ENCODE measurements around the gene AK9. TPM values are rescaled to one million over a fixed set of nuclear protein-coding genes. Genes with fewer than 3 reads are reported as not detected.
A peak's percentile ranks its signal among the peaks of the same experiment; 100 is the strongest.

The AK9 gene
- total and polyA plus RNA-seq, 7 experiments from 2014 or later = 5.8 to 19.5 (median 7.3) TPM

GRCh38 chr6:109460161-109460829, 230.7 kb downstream of the AK9 start:
- ChIA-PET CTCF (interaction anchor here (0.6 to 2.0 kb wide), 5 partner anchors 8 to 77 kb away, joined by 3 to 8 read pairs (median 4); partner anchors contain the start of gene CD164), POLR2A (interaction anchor here (0.7 to 7.1 kb wide), 5 partner anchors 11 to 720 kb away, joined by 3 to 58 read pairs (median 7); partner anchors contain the start of genes CDC40, PPIL6, SMPD2 and WASF1)
- intact Hi-C loops (cut with micrococcal nuclease) = no loop called here
- H3K36me3 Mint-ChIP-seq = peaks cover 7 to 29% (median 22%) of the 10 kb centered on the region in 5 donors
- H3K4me1 ChIP-seq (ENCODE audit: control insufficient read depth in 2 of 2, insufficient read depth in 2 of 2, low read length in 2 of 2) = peaks cover 30 to 32% of the 10 kb centered on the region in 2 donors
- H3K9me3 Mint-ChIP-seq = peaks cover 0 to 5% (median 0%) of the 10 kb centered on the region in 11 donors
- no peak overlapping the region for H3K4me3 ChIP-seq (ENCODE audit: low read length)
- peak overlapping the region; percentile 55 for H3K27ac ChIP-seq (ENCODE audit: low read depth, low read length)
- DNase-seq (no peak), ATAC-seq (no peak)
- H3K27me3 Mint-ChIP-seq = no peaks in the 10 kb centered on the region
- H3K27me3 ChIP-seq (ENCODE audit: control insufficient read depth in 2 of 2, insufficient read depth in 2 of 2, low read length in 2 of 2) = no peaks in the 10 kb centered on the region
- no peaks in the 10 kb centered on the region for H3K9me3 ChIP-seq (ENCODE audit: control insufficient read depth in 2 of 3, low read length in 3 of 3)
- peaks cover 0 to 24% (median 5%) of the 10 kb centered on the region in 3 experiments for H3K36me3 ChIP-seq (ENCODE audit: control insufficient read depth in 2 of 3, insufficient read depth in 3 of 3, low read length in 3 of 3)
- peaks cover 18 to 63% (median 60%) of the 10 kb centered on the region in 7 donors for H3K4me1 Mint-ChIP-seq
- peak overlapping the region; percentile 31 to 92 (median 72) for H3K27ac Mint-ChIP-seq
- no peak overlapping the region for H3K4me3 Mint-ChIP-seq

DNA sequence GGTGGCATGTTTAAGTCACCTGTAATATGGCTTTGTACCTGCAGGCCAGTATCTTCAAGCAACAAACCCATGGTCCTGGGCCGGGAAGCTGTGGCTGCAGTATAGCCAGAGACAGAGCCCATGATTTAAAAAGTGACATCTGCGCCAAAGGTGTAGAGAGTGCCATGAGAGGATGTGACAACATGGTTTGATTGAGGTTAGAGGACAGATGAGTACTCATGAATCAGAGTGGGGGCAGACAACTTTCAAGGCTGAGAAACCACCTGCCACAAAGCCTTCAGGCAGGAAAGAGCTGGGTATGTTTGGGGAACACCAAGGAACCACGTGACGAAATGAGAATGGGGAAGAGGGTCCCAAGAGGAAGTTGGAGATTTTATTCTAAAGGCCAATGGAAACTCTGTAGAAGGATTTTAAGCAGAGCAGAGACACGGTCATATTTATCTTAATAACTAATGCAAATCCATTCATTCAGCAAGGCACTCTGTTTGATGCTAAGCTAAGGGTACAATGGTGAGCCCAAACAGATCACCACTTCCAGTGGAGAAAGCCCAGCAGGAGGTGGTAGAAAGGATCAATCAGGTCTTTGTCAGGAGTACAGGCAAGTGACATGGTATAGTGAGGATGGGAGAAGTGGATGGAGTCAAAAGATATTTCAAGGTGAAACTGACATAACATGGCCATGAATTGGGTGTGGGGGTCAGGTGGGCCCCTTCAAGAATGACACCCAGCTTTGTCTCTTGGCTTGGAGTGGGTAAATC, 232.0 kb downstream of the AK9 start:
- peaks cover 6 to 28% (median 14%) of the 10 kb centered on the region in 5 donors for H3K36me3 Mint-ChIP-seq
- Histone ChIP-seq H3K9me3 (ENCODE audit: control insufficient read depth in 2 of 3, low read length in 3 of 3) (no peaks in the 10 kb centered on the region), H3K27me3 (ENCODE audit: control insufficient read depth in 2 of 2, insufficient read depth in 2 of 2, low read length in 2 of 2) (no peaks in the 10 kb centered on the region), H3K36me3 (ENCODE audit: control insufficient read depth in 2 of 3, insufficient read depth in 3 of 3, low read length in 3 of 3) (peaks cover 0 to 18% (median 5%) of the 10 kb centered on the region in 3 experiments), H3K27ac (ENCODE audit: low read depth, low read length) (peak overlapping the region; percentile 55), H3K4me1 (ENCODE audit: control insufficient read depth in 2 of 2, insufficient read depth in 2 of 2, low read length in 2 of 2) (peaks cover 33 to 36% of the 10 kb centered on the region in 2 donors), H3K4me3 (ENCODE audit: low read length) (no peak overlapping the region)
- no peaks in the 10 kb centered on the region for H3K27me3 Mint-ChIP-seq
- peak in 5 of 9 donors; percentile 27 to 49 (median 40) for DNase-seq
- peaks cover 19 to 59% (median 59%) of the 10 kb centered on the region in 7 donors for H3K4me1 Mint-ChIP-seq
- H3K27ac Mint-ChIP-seq = peak overlapping the region; percentile 58 to 92 (median 80)
- peaks cover 0 to 5% (median 0%) of the 10 kb centered on the region in 11 donors for H3K9me3 Mint-ChIP-seq
- peak overlapping the region in 5 of 10 donors; percentile 0 to 24 (median 2) for H3K4me3 Mint-ChIP-seq
- peak; percentile 12 for ATAC-seq
- CTCF ChIA-PET = interaction anchor here (2.0 kb wide), 1 partner anchor 33 kb away, joined by 8 read pairs; no protein-coding TSS in a partner anchor
- POLR2A ChIA-PET = interaction anchor here (0.7 to 7.1 kb wide), 6 partner anchors 9 to 75 kb away, joined by 3 to 58 read pairs (median 6); partner anchors contain the start of genes PPIL6, SMPD2 and ZBTB24
- intact Hi-C loops (cut with micrococcal nuclease) = loop anchor here (1.0 to 10.0 kb wide), 7 partner anchors 19 to 1634 kb away; partner anchors contain the start of genes CDK19 (in 1 of the 2) and SCML4 (in 1 of the 2)

DNA sequence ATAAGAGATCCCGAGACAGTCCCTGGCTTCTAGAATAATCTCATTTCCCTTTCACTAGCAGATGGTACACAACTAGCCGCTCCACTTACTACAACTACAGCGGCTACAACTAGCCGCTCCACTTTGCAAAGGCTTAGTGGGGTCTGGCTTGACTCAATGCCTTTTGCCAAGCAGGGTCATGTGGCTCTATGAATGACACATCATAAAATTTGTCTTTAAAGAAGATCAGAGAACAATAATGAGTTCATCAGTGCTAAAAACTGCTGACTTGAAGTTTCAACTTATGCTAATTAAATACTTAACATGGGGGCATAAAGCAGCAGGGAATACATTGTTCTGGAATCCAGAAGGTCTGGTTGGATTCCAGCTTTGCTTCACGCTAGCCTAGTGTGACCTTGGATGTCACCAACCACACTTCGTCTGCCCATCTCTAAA, 233.4 kb downstream of the AK9 start:
- ChIA-PET POLR2A (interaction anchor here (2.4 to 7.1 kb wide), 4 partner anchors 8 to 75 kb away, joined by 7 to 58 read pairs (median 36); partner anchors contain the start of genes CD164, PPIL6, SMPD2 and ZBTB24), CTCF (interaction anchor here (1.1 kb wide), 2 partner anchors 74 to 270 kb away, joined by 4 read pairs; no protein-coding TSS in a partner anchor)
- H3K27ac ChIP-seq (ENCODE audit: low read depth, low read length) = peak overlapping the region; percentile 7
- peaks cover 40 to 44% of the 10 kb centered on the region in 2 donors for H3K4me1 ChIP-seq (ENCODE audit: control insufficient read depth in 2 of 2, insufficient read depth in 2 of 2, low read length in 2 of 2)
- peak overlapping the region; percentile 57 to 92 (median 68) for H3K27ac Mint-ChIP-seq
- H3K36me3 ChIP-seq (ENCODE audit: control insufficient read depth in 2 of 3, insufficient read depth in 3 of 3, low read length in 3 of 3) = peaks cover 0 to 14% (median 4%) of the 10 kb centered on the region in 3 experiments
- no peaks in the 10 kb centered on the region for H3K27me3 Mint-ChIP-seq
- no peaks in the 10 kb centered on the region for H3K27me3 ChIP-seq (ENCODE audit: control insufficient read depth in 2 of 2, insufficient read depth in 2 of 2, low read length in 2 of 2)
- no peak overlapping the region for H3K4me3 ChIP-seq (ENCODE audit: low read length)
- H3K9me3 ChIP-seq (ENCODE audit: control insufficient read depth in 2 of 3, low read length in 3 of 3) = no peaks in the 10 kb centered on the region
- H3K4me1 Mint-ChIP-seq = peaks cover 25 to 67% (median 58%) of the 10 kb centered on the region in 7 donors
- intact Hi-C loops (cut with micrococcal nuclease) = loop anchor here (5.0 to 10.0 kb wide), 4 partner anchors 450 to 1633 kb away; partner anchors contain the start of genes CDK19 (in 1 of the 2) and SCML4 (in 1 of the 2)
- H3K4me3 Mint-ChIP-seq = peak overlapping the region in 7 of 10 donors; percentile 16 to 96 (median 57)
- ATAC-seq (no peak), DNase-seq (no peak)
- peaks cover 6 to 25% (median 13%) of the 10 kb centered on the region in 5 donors for H3K36me3 Mint-ChIP-seq
- peaks cover 0 to 5% (median 0%) of the 10 kb centered on the region in 11 donors for H3K9me3 Mint-ChIP-seq

DNA sequence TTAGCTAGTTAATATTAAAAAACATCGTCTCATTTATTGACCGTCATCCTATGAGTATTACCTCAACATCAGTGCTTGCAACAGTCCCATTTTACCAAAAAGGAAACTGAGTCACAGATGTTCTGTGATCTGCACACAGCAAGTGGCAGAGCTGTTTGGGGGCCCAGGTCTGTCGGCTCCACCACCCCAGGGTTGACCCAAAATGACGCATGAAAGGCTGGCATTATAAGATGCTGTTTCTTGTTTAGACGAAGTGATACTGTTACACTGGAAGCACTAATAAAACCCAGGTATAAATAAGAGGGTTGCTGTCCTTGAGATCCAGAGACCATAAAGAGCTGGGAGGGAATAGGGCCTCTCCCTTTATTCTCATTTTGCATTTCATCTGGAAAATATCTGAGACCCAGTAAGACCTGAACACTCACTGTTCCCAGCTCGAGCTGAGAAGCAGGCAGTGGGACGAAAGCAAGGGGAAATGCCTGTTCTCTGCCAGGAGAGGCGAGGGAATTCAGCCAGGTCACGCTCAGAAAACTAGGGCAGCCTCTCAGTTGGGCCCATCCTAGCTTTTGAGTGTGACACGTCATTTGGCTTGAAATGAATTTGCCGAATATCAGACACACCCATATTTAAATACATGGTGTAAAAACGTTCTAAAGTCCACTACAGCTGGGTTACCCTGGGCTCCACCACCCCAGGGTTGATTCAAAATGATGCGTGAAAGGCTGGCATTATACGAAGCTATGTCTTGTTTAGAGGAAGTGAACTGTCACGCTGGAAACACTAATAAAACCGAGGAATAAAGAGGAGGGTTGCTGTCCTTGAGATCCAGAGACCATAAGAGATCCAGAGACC, 234.1 kb downstream of the AK9 start:
- ChIA-PET POLR2A (interaction anchor here (0.8 to 7.1 kb wide), 8 partner anchors 11 to 897 kb away, joined by 3 to 58 read pairs (median 6); partner anchors contain the start of genes CD164, FOXO3, PPIL6 and SMPD2), CTCF (interaction anchor here (1.1 kb wide), 2 partner anchors 74 to 269 kb away, joined by 4 read pairs; no protein-coding TSS in a partner anchor)
- H3K4me3 Mint-ChIP-seq = peak overlapping the region; percentile 57 to 99 (median 75)
- ATAC-seq = no peak
- H3K9me3 ChIP-seq (ENCODE audit: control insufficient read depth in 2 of 3, low read length in 3 of 3) = no peaks in the 10 kb centered on the region
- intact Hi-C loops (cut with micrococcal nuclease) = loop anchor here (5.0 to 10.0 kb wide), 4 partner anchors 450 to 1632 kb away; partner anchors contain the start of genes CDK19 (in 1 of the 2) and SCML4 (in 1 of the 2)
- no peak for DNase-seq
- H3K27ac ChIP-seq (ENCODE audit: low read depth, low read length) = peak overlapping the region; percentile 67
- peak overlapping the region; percentile 57 to 93 (median 82) for H3K27ac Mint-ChIP-seq
- H3K27me3 ChIP-seq (ENCODE audit: control insufficient read depth in 2 of 2, insufficient read depth in 2 of 2, low read length in 2 of 2) = no peaks in the 10 kb centered on the region
- H3K27me3 Mint-ChIP-seq = no peaks in the 10 kb centered on the region
- H3K4me1 Mint-ChIP-seq = peaks cover 28 to 65% (median 58%) of the 10 kb centered on the region in 7 donors
- peaks cover 0 to 4% (median 0%) of the 10 kb centered on the region in 11 donors for H3K9me3 Mint-ChIP-seq
- H3K36me3 Mint-ChIP-seq = peaks cover 2 to 19% (median 10%) of the 10 kb centered on the region in 5 donors
- no peak overlapping the region for H3K4me3 ChIP-seq (ENCODE audit: low read length)
- H3K4me1 ChIP-seq (ENCODE audit: control insufficient read depth in 2 of 2, insufficient read depth in 2 of 2, low read length in 2 of 2) = peaks cover 40 to 44% of the 10 kb centered on the region in 2 donors
- peaks cover 0 to 16% (median 5%) of the 10 kb centered on the region in 3 experiments for H3K36me3 ChIP-seq (ENCODE audit: control insufficient read depth in 2 of 3, insufficient read depth in 3 of 3, low read length in 3 of 3)

DNA sequence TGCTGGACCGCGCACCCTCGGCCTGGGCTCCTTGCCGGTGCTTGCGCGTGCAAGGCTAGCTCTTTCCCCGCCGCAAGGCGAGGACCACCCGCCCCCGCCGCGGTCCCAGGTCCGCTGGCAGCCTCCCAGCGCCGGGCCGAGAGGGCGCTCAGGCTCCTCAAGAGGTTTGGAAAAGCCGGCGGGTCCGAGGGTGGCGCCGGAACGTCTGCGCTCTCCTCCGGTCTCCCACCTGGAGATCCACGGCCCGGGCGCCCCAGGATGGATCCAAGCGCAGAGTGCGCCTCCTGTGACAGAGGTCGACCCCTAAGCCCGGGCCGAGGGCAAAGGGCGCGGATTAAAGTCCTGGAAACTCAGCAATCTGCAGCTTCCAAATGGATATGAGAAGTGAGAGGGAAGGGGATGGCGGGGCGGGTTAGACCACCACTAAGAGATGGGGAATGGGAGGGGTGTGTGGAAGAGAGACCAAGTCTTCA, 234.9 kb downstream of the AK9 start:
- Histone ChIP-seq H3K27me3 (ENCODE audit: control insufficient read depth in 2 of 2, insufficient read depth in 2 of 2, low read length in 2 of 2) (no peaks in the 10 kb centered on the region), H3K4me1 (ENCODE audit: control insufficient read depth in 2 of 2, insufficient read depth in 2 of 2, low read length in 2 of 2) (peaks cover 40 to 44% of the 10 kb centered on the region in 2 donors), H3K36me3 (ENCODE audit: control insufficient read depth in 2 of 3, insufficient read depth in 3 of 3, low read length in 3 of 3) (peaks cover 0 to 19% (median 10%) of the 10 kb centered on the region in 3 experiments), H3K27ac (ENCODE audit: low read depth, low read length) (peak overlapping the region; percentile 67), H3K4me3 (ENCODE audit: low read length) (peak overlapping the region; percentile 57), H3K9me3 (ENCODE audit: control insufficient read depth in 2 of 3, low read length in 3 of 3) (no peaks in the 10 kb centered on the region)
- H3K27me3 Mint-ChIP-seq = no peaks in the 10 kb centered on the region
- H3K4me1 Mint-ChIP-seq = peaks cover 28 to 66% (median 59%) of the 10 kb centered on the region in 7 donors
- H3K9me3 Mint-ChIP-seq = peaks cover 0 to 2% (median 0%) of the 10 kb centered on the region in 11 donors
- ATAC-seq = no peak
- H3K36me3 Mint-ChIP-seq = peaks cover 0 to 18% (median 4%) of the 10 kb centered on the region in 5 donors
- H3K4me3 Mint-ChIP-seq = peak overlapping the region; percentile 57 to 99 (median 81)
- intact Hi-C loops (cut with micrococcal nuclease) = loop anchor here (5.0 to 10.0 kb wide), 4 partner anchors 449 to 1631 kb away; partner anchors contain the start of genes CDK19 (in 1 of the 2) and SCML4 (in 1 of the 2)
- ChIA-PET CTCF (interaction anchor here (1.0 to 1.3 kb wide), 3 partner anchors 11 to 73 kb away, joined by 3 to 4 read pairs (median 3); no protein-coding TSS in a partner anchor), POLR2A (interaction anchor here (0.7 to 7.1 kb wide), 9 partner anchors 10 to 896 kb away, joined by 3 to 58 read pairs (median 5); partner anchors contain the start of genes CD164, FOXO3, PPIL6 and SMPD2)
- DNase-seq = no peak
- peak overlapping the region in 5 of 9 donors; percentile 66 to 93 (median 86) for H3K27ac Mint-ChIP-seq

All from naive thymus-derived CD4-positive, alpha-beta T cell (primary cell).